Activated CD4-positive, alpha-beta T cell treated with anti-CD3 and anti-CD28 coated beads, Interleukin-10, Interleukin-2, amounts not matched to agents 100 ng/mL and 50 ng/mL, durations not matched to agents 16 hours and 8 hours (primary cell): Measurements from ENCODE around the gene CTTNBP2.

ENCODE experiments used
- DNase-seq: peaks from one replicate; pipeline ENCODE4 v3.0.0-alpha.2; 2020

Gene CTTNBP2, protein sequence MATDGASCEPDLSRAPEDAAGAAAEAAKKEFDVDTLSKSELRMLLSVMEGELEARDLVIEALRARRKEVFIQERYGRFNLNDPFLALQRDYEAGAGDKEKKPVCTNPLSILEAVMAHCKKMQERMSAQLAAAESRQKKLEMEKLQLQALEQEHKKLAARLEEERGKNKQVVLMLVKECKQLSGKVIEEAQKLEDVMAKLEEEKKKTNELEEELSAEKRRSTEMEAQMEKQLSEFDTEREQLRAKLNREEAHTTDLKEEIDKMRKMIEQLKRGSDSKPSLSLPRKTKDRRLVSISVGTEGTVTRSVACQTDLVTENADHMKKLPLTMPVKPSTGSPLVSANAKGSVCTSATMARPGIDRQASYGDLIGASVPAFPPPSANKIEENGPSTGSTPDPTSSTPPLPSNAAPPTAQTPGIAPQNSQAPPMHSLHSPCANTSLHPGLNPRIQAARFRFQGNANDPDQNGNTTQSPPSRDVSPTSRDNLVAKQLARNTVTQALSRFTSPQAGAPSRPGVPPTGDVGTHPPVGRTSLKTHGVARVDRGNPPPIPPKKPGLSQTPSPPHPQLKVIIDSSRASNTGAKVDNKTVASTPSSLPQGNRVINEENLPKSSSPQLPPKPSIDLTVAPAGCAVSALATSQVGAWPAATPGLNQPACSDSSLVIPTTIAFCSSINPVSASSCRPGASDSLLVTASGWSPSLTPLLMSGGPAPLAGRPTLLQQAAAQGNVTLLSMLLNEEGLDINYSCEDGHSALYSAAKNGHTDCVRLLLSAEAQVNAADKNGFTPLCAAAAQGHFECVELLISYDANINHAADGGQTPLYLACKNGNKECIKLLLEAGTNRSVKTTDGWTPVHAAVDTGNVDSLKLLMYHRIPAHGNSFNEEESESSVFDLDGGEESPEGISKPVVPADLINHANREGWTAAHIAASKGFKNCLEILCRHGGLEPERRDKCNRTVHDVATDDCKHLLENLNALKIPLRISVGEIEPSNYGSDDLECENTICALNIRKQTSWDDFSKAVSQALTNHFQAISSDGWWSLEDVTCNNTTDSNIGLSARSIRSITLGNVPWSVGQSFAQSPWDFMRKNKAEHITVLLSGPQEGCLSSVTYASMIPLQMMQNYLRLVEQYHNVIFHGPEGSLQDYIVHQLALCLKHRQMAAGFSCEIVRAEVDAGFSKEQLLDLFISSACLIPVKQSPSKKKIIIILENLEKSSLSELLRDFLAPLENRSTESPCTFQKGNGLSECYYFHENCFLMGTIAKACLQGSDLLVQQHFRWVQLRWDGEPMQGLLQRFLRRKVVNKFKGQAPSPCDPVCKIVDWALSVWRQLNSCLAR (N-terminal part only)

GRCh38 chr7:117873310-117874190 is at the start of gene CTTNBP2:
TSS of gene CTTNBP2 (minus strand) at chr7:117873441. CDS start at chr7:117873415, 26 bp downstream.
- peak; percentile 1 for DNase-seq

GRCh38 chr7:117916309-117916708 is 43.1 kb upstream of the CTTNBP2 start:
- DNase-seq = no peak

GRCh38 chr7:117912421-117912820 is 39.2 kb upstream of the CTTNBP2 start:
- no peak for DNase-seq

- DNase-seq = no peak
These were observed 35.0 kb upstream of the CTTNBP2 start for GRCh38 chr7:117908031-117908795.

- no peak for DNase-seq
These were observed 33.9 kb upstream of the CTTNBP2 start for GRCh38 chr7:117907049-117907640.

DNA sequence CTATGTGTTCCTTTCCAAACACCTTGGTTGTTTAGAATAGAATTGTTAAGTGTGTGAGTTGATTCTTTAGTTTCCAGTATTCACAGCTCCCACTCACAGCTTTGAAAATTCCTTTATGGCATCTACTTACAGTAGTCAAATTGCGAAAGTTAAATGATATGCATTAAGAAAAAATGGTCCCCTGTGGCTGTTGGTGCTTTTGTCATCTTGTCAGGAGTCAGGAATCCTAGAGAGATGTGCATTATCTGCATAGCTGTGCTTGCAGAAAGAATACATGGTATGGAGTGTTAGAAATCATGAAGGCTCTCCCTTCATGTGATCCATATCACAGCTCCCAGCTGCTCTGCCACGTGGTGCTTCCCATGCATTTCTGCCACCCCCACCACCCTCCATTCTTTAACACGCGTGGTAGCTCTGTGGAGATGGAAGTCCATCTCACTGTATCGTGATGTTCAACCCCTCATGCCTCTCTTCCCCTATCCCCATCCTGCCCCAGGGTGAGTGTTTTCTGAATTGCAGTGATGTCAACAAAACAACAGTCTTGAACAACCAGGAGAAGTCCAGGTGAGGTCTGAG is 29.2 kb upstream of the CTTNBP2 start:
- DNase-seq = no peak

- no peak for DNase-seq
These were observed 28.0 kb upstream of the CTTNBP2 start for GRCh38 chr7:117901089-117901797.

- DNase-seq = no peak
These were observed 23.1 kb upstream of the CTTNBP2 start for GRCh38 chr7:117896339-117896738.

DNA sequence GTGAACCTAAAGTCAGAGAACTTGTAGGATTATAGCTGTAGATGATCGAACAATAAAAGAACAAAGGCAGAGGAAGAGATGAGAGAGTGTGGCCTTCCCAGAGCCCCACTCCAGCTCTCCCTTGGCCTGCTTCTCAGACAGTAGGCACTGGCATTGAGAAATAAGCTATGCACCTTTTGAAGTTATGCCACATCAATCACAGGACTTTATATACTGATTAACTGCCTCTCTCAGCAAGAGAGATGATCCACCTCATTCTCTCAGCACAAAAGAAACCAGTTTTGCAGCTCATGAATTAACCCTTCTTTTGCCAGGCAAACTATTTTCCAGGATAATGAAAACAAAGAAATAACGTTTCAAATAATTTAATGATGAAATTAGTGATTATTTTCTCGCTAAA is 22.0 kb upstream of the CTTNBP2 start:
- no peak for DNase-seq

GRCh38 chr7:117894037-117894436 is 20.8 kb upstream of the CTTNBP2 start:
- no peak for DNase-seq

DNA sequence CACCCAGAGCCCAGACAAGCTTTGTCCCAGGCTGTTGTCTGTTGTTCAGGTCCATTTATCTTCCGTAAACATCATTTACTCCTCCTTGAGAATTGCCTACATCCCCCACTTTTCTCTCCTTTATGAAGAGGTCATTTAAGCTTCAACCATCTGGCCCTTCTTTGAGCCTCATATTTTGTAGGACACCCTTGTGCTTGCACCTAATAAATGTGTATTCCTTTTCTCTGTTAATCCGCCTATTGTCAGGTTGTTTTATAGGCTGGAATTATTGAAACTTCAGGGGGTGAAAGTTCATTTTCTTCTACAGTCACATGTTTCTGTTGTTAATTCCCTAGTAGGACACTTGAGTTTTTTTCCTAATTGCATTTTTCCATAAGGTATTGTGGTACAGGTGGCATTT is 19.6 kb upstream of the CTTNBP2 start:
- DNase-seq = no peak

DNA sequence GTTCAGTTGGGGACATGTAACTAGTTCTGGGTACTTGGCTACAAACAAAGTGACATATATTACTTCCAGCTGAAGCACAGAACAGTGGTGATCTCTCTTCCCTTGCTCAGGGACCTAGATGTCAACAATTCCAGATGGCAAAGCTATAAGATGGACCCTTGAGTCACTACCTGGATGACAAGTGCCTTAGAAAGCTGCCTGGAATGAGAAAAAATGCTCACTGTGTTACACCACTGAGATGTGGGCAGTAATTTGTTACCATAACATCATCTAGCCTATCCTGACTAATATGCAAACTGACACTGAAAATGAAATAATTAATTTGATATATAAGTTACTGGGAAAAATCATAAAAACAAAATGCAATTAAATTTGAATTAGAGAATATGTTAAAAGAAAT is 16.4 kb upstream of the CTTNBP2 start:
- DNase-seq = no peak

DNA sequence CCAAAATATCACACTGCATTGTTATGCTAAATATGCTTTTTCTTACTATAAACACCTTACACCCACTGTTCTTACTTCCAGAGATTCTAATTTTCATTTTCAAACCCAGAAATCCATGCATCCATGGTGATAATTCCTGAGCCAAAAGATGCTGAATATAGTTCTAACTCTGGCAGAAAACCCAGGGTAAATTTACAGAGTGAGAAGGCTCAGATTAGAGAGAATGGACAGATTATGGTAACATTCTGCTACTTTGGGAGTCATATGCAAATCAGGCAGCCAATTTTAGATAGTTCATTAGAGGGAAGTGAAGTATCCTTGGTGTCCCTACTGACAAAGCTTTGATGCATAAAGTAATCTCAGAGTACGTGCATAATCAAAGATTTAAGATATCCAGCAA is 15.4 kb upstream of the CTTNBP2 start:
- DNase-seq = no peak

GRCh38 chr7:117882594-117882993 is 9.4 kb upstream of the CTTNBP2 start:
- no peak for DNase-seq

DNA sequence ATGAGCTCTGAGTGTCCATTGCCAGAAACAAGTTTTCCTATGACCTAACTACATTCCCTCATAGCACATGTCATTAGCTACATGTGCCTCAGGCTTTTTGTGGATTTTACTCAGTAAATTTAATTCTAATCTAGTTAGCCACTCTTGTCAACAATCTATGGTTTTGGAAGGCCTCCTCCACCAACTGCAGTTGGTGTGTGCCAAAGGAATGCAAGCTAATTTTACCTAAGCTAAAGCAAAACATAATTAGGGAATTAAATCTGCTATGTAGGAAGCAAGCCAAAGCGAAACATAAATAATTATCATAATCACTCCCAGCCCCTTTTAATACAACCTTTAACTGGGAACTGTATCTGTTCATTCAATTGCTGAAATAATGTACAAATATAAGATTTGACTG is 3.5 kb upstream of the CTTNBP2 start:
- DNase-seq = no peak

GRCh38 chr7:117875566-117875965 is 2.3 kb upstream of the CTTNBP2 start:
- DNase-seq = no peak

GRCh38 chr7:117874191-117874700 is 1.0 kb upstream of the CTTNBP2 start:
- DNase-seq = no peak

DNA sequence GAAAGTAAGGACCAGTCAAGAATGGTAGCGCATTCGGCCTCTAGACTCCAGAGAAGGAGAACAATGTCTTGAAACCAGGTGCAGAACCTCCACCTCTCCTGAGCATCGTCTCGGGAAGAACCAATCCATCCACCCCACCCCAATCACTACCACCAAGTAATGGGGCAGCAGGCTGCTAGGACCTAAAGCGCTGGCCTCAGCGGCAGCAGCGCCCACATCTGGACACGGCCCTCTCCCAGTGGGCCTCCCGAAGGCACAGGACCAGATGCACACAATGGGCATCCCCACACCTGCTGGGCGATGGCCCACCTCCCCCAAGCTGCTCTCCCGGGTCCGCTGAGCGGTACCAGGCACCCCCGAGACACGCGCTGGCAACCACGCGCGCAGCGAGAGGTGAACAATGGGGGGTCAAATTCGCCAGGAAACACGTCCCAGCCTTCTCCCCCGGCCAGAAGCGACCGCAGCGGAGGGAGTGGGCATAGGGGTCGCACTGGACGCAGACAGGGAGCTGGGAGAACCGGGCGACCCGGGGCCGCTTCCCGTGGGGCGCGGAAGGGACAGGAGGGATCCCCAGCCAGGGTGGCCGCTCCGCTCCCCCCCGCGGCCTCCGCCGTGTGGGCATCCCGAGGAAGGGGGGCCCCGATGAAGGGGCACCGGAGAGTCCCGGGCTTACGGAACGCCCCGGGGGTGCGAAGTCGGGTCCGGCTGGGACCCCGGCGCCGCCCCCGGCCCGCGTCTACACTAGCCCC is 506 bp downstream of the CTTNBP2 start:
- no peak for DNase-seq
